Nephron (organoid): ENCODE results near the gene RPTOR.

ENCODE experiments used
- H3K27ac Mint-ChIP-seq, 3 experiments: 2 replicates each; pipeline ENCODE4 v1.8.0; 2020; ENCODE audit warnings: mixed read lengths in 3 of 3, mild to moderate bottlenecking in 2 of 3, moderate library complexity in 1 of 3
- H3K27me3 Mint-ChIP-seq: 2 replicates; pipeline ENCODE4 v1.8.0; 2021; ENCODE audit warnings: low read depth, mild to moderate bottlenecking, moderate library complexity, mixed read lengths
- H3K36me3 Mint-ChIP-seq: 2 replicates; pipeline ENCODE4 v1.8.0; 2020; ENCODE audit warnings: low read depth, mixed read lengths
- H3K4me1 Mint-ChIP-seq: 2 replicates; pipeline ENCODE4 v1.8.0; 2020; ENCODE audit warnings: mixed read lengths
- H3K4me3 Mint-ChIP-seq, 3 experiments: 2 replicates each; pipeline ENCODE4 v1.8.0; 2020; ENCODE audit warnings: mild to moderate bottlenecking in 3 of 3, mixed read lengths in 3 of 3, moderate library complexity in 2 of 3
- H3K9me3 Mint-ChIP-seq: 2 replicates; pipeline ENCODE4 v1.8.0; 2020; ENCODE audit warnings: mixed read lengths
- CTCF ChIP-seq, 3 experiments: fragments of 200-600 bp; sonication (generic); IDR thresholded peaks; one replicate each; pipeline ENCODE4 v1.5.0; 2021; ENCODE audit warnings: antibody characterized with exemption in 3 of 3; ENCODE audit not compliant: unreplicated experiment in 3 of 3

Gene RPTOR

GRCh38 chr17:80876950-80877728, 332.5 kb downstream of the RPTOR start:
- H3K4me1 Mint-ChIP-seq: peaks cover 48% of the 10 kb centered on the region

GRCh38 chr17:80877729-80878303, 333.2 kb downstream of the RPTOR start:
- no peaks in the 10 kb centered on the region for H3K9me3 Mint-ChIP-seq
- H3K27me3 Mint-ChIP-seq: no peaks in the 10 kb centered on the region
- peak overlapping the region; percentile 5 to 45 (median 19) for H3K27ac Mint-ChIP-seq
- peaks cover 49% of the 10 kb centered on the region for H3K36me3 Mint-ChIP-seq
- no peak for TF ChIP-seq CTCF (IDR thresholded peaks at IDR 0.05; ENCODE audit: unreplicated experiment in 3 of 3)
- no peak overlapping the region for H3K4me3 Mint-ChIP-seq
- peaks cover 51% of the 10 kb centered on the region for H3K4me1 Mint-ChIP-seq

More at GRCh38 chr17:80876950-80877728, 332.5 kb downstream of the RPTOR start:
- TF ChIP-seq CTCF (IDR thresholded peaks at IDR 0.05; ENCODE audit: unreplicated experiment in 3 of 3): no peak
- Mint-ChIP-seq H3K27me3 (no peaks in the 10 kb centered on the region), H3K36me3 (peaks cover 42% of the 10 kb centered on the region), H3K27ac (peak overlapping the region; percentile 5 to 45 (median 19)), H3K4me3 (no peak overlapping the region), H3K9me3 (no peaks in the 10 kb centered on the region)

GRCh38 chr17:80878876-80879722, 334.5 kb downstream of the RPTOR start:
- H3K4me3 Mint-ChIP-seq: no peak overlapping the region
- no peak for TF ChIP-seq CTCF (IDR thresholded peaks at IDR 0.05; ENCODE audit: unreplicated experiment in 3 of 3)
- no peak overlapping the region for H3K27ac Mint-ChIP-seq
- H3K9me3 Mint-ChIP-seq: no peaks in the 10 kb centered on the region
- H3K27me3 Mint-ChIP-seq: no peaks in the 10 kb centered on the region
- peaks cover 47% of the 10 kb centered on the region for H3K36me3 Mint-ChIP-seq
- H3K4me1 Mint-ChIP-seq: peaks cover 45% of the 10 kb centered on the region

GRCh38 chr17:80879723-80880647, 335.3 kb downstream of the RPTOR start:
- no peak for TF ChIP-seq CTCF (IDR thresholded peaks at IDR 0.05; ENCODE audit: unreplicated experiment in 3 of 3)
- Mint-ChIP-seq H3K4me1 (peaks cover 45% of the 10 kb centered on the region), H3K9me3 (no peaks in the 10 kb centered on the region), H3K36me3 (peaks cover 43% of the 10 kb centered on the region), H3K4me3 (no peak overlapping the region), H3K27ac (peak overlapping the region; percentile 18 to 92 (median 37)), H3K27me3 (no peaks in the 10 kb centered on the region)

GRCh38 chr17:80880648-80880985, 336.0 kb downstream of the RPTOR start:
- no peaks in the 10 kb centered on the region for H3K27me3 Mint-ChIP-seq
- no peak overlapping the region for H3K4me3 Mint-ChIP-seq
- H3K9me3 Mint-ChIP-seq: no peaks in the 10 kb centered on the region
- no peak for TF ChIP-seq CTCF (IDR thresholded peaks at IDR 0.05; ENCODE audit: unreplicated experiment in 3 of 3)
- peaks cover 45% of the 10 kb centered on the region for H3K4me1 Mint-ChIP-seq
- peak overlapping the region; percentile 18 to 92 (median 37) for H3K27ac Mint-ChIP-seq
- peaks cover 39% of the 10 kb centered on the region for H3K36me3 Mint-ChIP-seq
